Liver (tissue), 9 donors: ENCODE measurements around the gene MAPK4. TPM values are rescaled to one million over a fixed set of nuclear protein-coding genes. Genes with fewer than 3 reads are reported as not detected.

Experiments
- DNase-seq: peaks from one replicate; pipeline ENCODE4 v3.0.0-alpha.2; 2017; ENCODE audit warnings: low spot score
- H3K27ac ChIP-seq, 2 donors: one replicate each; pipeline ENCODE4 v1.7.0; 2013; ENCODE audit warnings: inconsistent platforms in 2 of 2, low read length in 2 of 2, control low read depth in 1 of 2, low read depth in 1 of 2, mild to moderate bottlenecking in 1 of 2
- H3K27me3 ChIP-seq, 4 donors: one replicate each; pipeline versions ENCODE4 v1.6.1 to v1.7.0; 2013; ENCODE audit warnings: low read length in 3 of 4, inconsistent platforms in 1 of 4, mild to moderate bottlenecking in 1 of 4, moderate library complexity in 1 of 4; ENCODE audit not compliant: control insufficient read depth in 4 of 4, insufficient read depth in 4 of 4
- H3K36me3 ChIP-seq, 4 donors: one replicate each; pipeline versions ENCODE4 v1.6.1 to v1.7.0; 2013; ENCODE audit warnings: low read length in 3 of 4, mild to moderate bottlenecking in 3 of 4, low read depth in 1 of 4, moderate library complexity in 1 of 4; ENCODE audit not compliant: control insufficient read depth in 4 of 4, insufficient read depth in 3 of 4
- H3K4me1 ChIP-seq, 4 donors: one replicate each; pipeline versions ENCODE4 v1.6.1 to v1.7.0; 2013; ENCODE audit warnings: low read length in 3 of 4, mild to moderate bottlenecking in 3 of 4, moderate library complexity in 1 of 4; ENCODE audit not compliant: control insufficient read depth in 4 of 4, insufficient read depth in 4 of 4
- H3K4me3 ChIP-seq, 3 donors: one replicate each; pipeline versions ENCODE4 v1.6.1 to v1.7.0; 2013; ENCODE audit warnings: low read length in 3 of 3, control low read depth in 1 of 3, low read depth in 1 of 3, mild to moderate bottlenecking in 1 of 3
- H3K9ac ChIP-seq, 2 donors: one replicate each; pipeline ENCODE4 v1.7.0; 2013; ENCODE audit warnings: low read length in 2 of 2, mild to moderate bottlenecking in 2 of 2, moderate library complexity in 2 of 2, control low read depth in 1 of 2, low read depth in 1 of 2
- H3K9me3 ChIP-seq, 4 donors: one replicate each; pipeline versions ENCODE4 v1.6.1 to v1.7.0; 2013; ENCODE audit warnings: low read length in 3 of 4; ENCODE audit not compliant: control insufficient read depth in 4 of 4
- ATF3 ChIP-seq: IDR thresholded peaks from 2 replicates; pipeline ENCODE4 v1.6.1; 2016; ENCODE audit warnings: antibody characterized with exemption
- CTCF ChIP-seq: fragments of 150-350 bp; IDR thresholded peaks from 2 replicates; pipeline ENCODE4 v1.5.1; 2017; ENCODE audit warnings: improper control_type of control experiment, low read depth, low read length; ENCODE audit not compliant: missing input control
- EGR1 ChIP-seq, 2 donors: IDR thresholded peaks; 2 replicates each; pipeline ENCODE4 v1.6.1; 2016 to 2018; ENCODE audit warnings: antibody characterized with exemption in 2 of 2, low read depth in 2 of 2
- FOXA1 ChIP-seq: IDR thresholded peaks from 2 replicates; pipeline ENCODE4 v1.6.1; 2016; ENCODE audit warnings: antibody characterized with exemption
- FOXA2 ChIP-seq: IDR thresholded peaks from 2 replicates; pipeline ENCODE4 v1.6.1; 2016; ENCODE audit warnings: antibody characterized with exemption
- GABPA ChIP-seq, 2 donors: IDR thresholded peaks in 1 of 2; conservative IDR thresholded peaks in 1 of 2; 2 replicates each; pipeline ENCODE4 v1.6.1; 2016; ENCODE audit warnings: antibody characterized with exemption in 2 of 2, mild to moderate bottlenecking in 1 of 2, moderate library complexity in 1 of 2
- JUND ChIP-seq, 2 donors: IDR thresholded peaks; 2 replicates each; pipeline ENCODE4 v1.6.1; 2016; ENCODE audit warnings: antibody characterized with exemption in 2 of 2
- MAX ChIP-seq: IDR thresholded peaks from 2 replicates; pipeline ENCODE4 v1.6.1; 2016; ENCODE audit warnings: antibody characterized with exemption
- NR2F2 ChIP-seq: IDR thresholded peaks from 2 replicates; pipeline ENCODE4 v1.6.1; 2016; ENCODE audit warnings: antibody characterized with exemption
- RAD21 ChIP-seq, 2 donors: IDR thresholded peaks; 2 replicates each; pipeline ENCODE4 v1.6.1; 2016; ENCODE audit warnings: antibody characterized with exemption in 2 of 2, mild to moderate bottlenecking in 2 of 2
- REST ChIP-seq: IDR thresholded peaks from 2 replicates; pipeline ENCODE4 v1.6.1; 2016; ENCODE audit warnings: antibody characterized with exemption, mild to moderate bottlenecking
- RXRA ChIP-seq, 2 donors: IDR thresholded peaks; 2 replicates each; pipeline ENCODE4 v1.6.1; 2017 to 2018; ENCODE audit warnings: antibody characterized with exemption in 2 of 2, mild to moderate bottlenecking in 1 of 2
- TAF1 ChIP-seq: conservative IDR thresholded peaks from 2 replicates; pipeline ENCODE4 v1.6.1; 2016; ENCODE audit warnings: antibody characterized with exemption, mild to moderate bottlenecking
- YY1 ChIP-seq: IDR thresholded peaks from 2 replicates; pipeline ENCODE4 v1.6.1; 2016; ENCODE audit warnings: antibody characterized with exemption, mild to moderate bottlenecking
- WGBS: extraction: QIAGEN DNeasy Blood & Tissue Kit; methylation state at CpG from one replicate; pipeline ENCODE4 v1.1.7; 2013; 5-methylcytosine and 5-hydroxymethylcytosine counted together
- polyA plus RNA-seq, 2 donors: library from polyadenylated mRNA; stranded (reverse) in 1 of 2; unstranded in 1 of 2; fragments of 200-250 nt in 1 of 2; fragments of >200 nt in 1 of 2; fragmentation: Nextera tagmentation in 1 of 2; extraction: Ambion mirVana in 1 of 2; gene quantifications; one replicate each; pipeline versions ENCODE4 v1.2.1 to v1.2.3, GENCODE V29; 2013 to 2015
- total RNA-seq, 2 donors: library from RNA; depleted of rRNA; stranded (reverse); fragments of >200 nt; gene quantifications; one replicate each; pipeline ENCODE4 v1.2.3, GENCODE V29; 2014
- donor health status: healthy.
- donor health status: healthy.
- donor health status: healthy.
- donor health status: healthy.
- donor health status: healthy.

The MAPK4 gene
- total and polyA plus RNA-seq, 4 donors, result under 0.01 to 4.9 (median 1.5) TPM

GRCh38 chr18:50721451-50722120 is 161.7 kb downstream of the MAPK4 start:
- Histone ChIP-seq H3K36me3 (peaks cover 0 to 2% (median 0%) of the 10 kb centered on the region in 4 donors), H3K27me3 (no peaks in the 10 kb centered on the region), H3K27ac (no peak overlapping the region), H3K9ac (no peak overlapping the region), H3K9me3 (no peaks in the 10 kb centered on the region), H3K4me1 (no peaks in the 10 kb centered on the region), H3K4me3 (no peak overlapping the region)
- no peak for TF ChIP-seq REST
- TF ChIP-seq TAF1, result no peak
- no peak for TF ChIP-seq MAX
- no peak for TF ChIP-seq RAD21 (IDR thresholded peaks at IDR 0.05)
- no peak for TF ChIP-seq NR2F2
- no peak for TF ChIP-seq EGR1 (IDR thresholded peaks at IDR 0.05; ENCODE audit: low read depth in 2 of 2)
- TF ChIP-seq FOXA1, result no peak
- no peak for DNase-seq
- 96% methylated on average over 4 of the region's 4 CpGs for WGBS

GRCh38 chr18:50722311-50722710 is 162.4 kb downstream of the MAPK4 start:
- WGBS, result 92% methylated on average over 4 of the region's 4 CpGs
- Histone ChIP-seq H3K36me3 (peaks cover 0 to 2% (median 0%) of the 10 kb centered on the region in 4 donors), H3K4me1 (no peaks in the 10 kb centered on the region), H3K27me3 (no peaks in the 10 kb centered on the region), H3K9me3 (no peaks in the 10 kb centered on the region), H3K9ac (no peak overlapping the region), H3K4me3 (no peak overlapping the region), H3K27ac (no peak overlapping the region)
- TF ChIP-seq EGR1 (IDR thresholded peaks at IDR 0.05; ENCODE audit: low read depth in 2 of 2), result no peak
- no peak for TF ChIP-seq GABPA (IDR thresholded peaks at IDR 0.05 in 1 of 2, conservative IDR thresholded peaks at IDR 0.05 in 1 of 2)
- TF ChIP-seq ATF3, result no peak
- TF ChIP-seq YY1, result no peak
- TF ChIP-seq TAF1, result no peak
- no peak for TF ChIP-seq NR2F2
- TF ChIP-seq FOXA2, result no peak
- TF ChIP-seq JUND (IDR thresholded peaks at IDR 0.05), result no peak
- no peak for TF ChIP-seq CTCF
- no peak for TF ChIP-seq RAD21 (IDR thresholded peaks at IDR 0.05)
- TF ChIP-seq FOXA1, result no peak
- TF ChIP-seq REST, result no peak
- no peak for TF ChIP-seq RXRA (IDR thresholded peaks at IDR 0.05)
- DNase-seq, result no peak
